Keratinocyte (primary cell): ENCODE measurements around the gene CACNA1C.

ENCODE experiments used
- EZH2 ChIP-seq: IDR thresholded peaks from one replicate; pipeline ENCODE4 v1.6.1; 2012; ENCODE audit warnings: inconsistent platforms, mild to moderate bottlenecking, low read length, moderate library complexity
- TF ChIP-seq, protein P1 (sequence below), 3 experiments: IDR thresholded peaks in 1 of 3; conservative IDR thresholded peaks in 1 of 3; optimal IDR thresholded peaks in 1 of 3; 2 replicates in 2 of 3; 3 replicates in 1 of 3; pipeline versions ENCODE3 to v1.5.1; 2011; ENCODE audit warnings: low read length in 3 of 3, mild to moderate bottlenecking in 3 of 3, moderate library complexity in 2 of 3, control low read depth in 1 of 3, inconsistent platforms in 1 of 3; ENCODE audit not compliant: insufficient read depth in 2 of 3; ENCODE audit errors: extremely low read depth in 1 of 3

DNA sequence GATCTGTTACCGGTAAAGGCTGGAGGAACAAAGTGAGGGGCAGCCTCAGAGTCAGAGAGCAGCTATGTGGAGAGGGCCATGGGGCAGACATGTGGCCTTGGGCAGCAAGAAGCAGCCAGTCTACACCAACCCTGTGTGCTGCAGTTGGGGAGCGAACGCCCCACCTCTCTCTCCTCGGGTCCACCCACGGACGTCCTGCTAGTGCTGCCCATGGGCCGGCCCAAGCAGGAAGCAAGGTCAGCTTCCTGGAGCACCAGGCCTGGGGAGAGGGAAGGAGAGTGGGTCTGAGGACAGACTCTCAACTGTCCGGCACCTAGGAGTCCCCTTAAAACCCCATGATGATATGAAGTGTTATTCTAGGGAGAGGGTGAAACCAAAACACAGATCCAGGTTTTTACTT, 487.2 kb downstream of the CACNA1C start:
- no peak for TF ChIP-seq EZH2
- TF ChIP-seq, protein P1, sequence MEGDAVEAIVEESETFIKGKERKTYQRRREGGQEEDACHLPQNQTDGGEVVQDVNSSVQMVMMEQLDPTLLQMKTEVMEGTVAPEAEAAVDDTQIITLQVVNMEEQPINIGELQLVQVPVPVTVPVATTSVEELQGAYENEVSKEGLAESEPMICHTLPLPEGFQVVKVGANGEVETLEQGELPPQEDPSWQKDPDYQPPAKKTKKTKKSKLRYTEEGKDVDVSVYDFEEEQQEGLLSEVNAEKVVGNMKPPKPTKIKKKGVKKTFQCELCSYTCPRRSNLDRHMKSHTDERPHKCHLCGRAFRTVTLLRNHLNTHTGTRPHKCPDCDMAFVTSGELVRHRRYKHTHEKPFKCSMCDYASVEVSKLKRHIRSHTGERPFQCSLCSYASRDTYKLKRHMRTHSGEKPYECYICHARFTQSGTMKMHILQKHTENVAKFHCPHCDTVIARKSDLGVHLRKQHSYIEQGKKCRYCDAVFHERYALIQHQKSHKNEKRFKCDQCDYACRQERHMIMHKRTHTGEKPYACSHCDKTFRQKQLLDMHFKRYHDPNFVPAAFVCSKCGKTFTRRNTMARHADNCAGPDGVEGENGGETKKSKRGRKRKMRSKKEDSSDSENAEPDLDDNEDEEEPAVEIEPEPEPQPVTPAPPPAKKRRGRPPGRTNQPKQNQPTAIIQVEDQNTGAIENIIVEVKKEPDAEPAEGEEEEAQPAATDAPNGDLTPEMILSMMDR (optimal IDR thresholded peaks at IDR 0.05 in 1 of 3, IDR thresholded peaks at IDR 0.05 in 1 of 3, conservative IDR thresholded peaks at IDR 0.05 in 1 of 3; ENCODE audit: extremely low read depth in 1 of 3, insufficient read depth in 2 of 3, low read length in 3 of 3) = no peak
